HUES6 (cell line): ENCODE data around the gene GCNT4.
A peak's percentile ranks its signal among the peaks of the same experiment; 100 is the strongest.

Experiments
- H3K27ac ChIP-seq: 2 replicates; pipeline ENCODE4 v1.7.0; 2013; ENCODE audit warnings: low read depth, mild to moderate bottlenecking, low read length, inconsistent platforms
- H3K27me3 ChIP-seq: 2 replicates; pipeline ENCODE4 v1.6.1; 2013; ENCODE audit warnings: low read length; ENCODE audit not compliant: control insufficient read depth, insufficient read depth
- H3K36me3 ChIP-seq: 2 replicates; pipeline ENCODE4 v1.6.1; 2013; ENCODE audit warnings: low read length; ENCODE audit not compliant: control insufficient read depth, insufficient read depth
- H3K4me1 ChIP-seq: 2 replicates; pipeline ENCODE4 v1.6.1; 2013; ENCODE audit warnings: low read length; ENCODE audit not compliant: control insufficient read depth, insufficient read depth
- H3K4me3 ChIP-seq: 2 replicates; pipeline ENCODE4 v1.5.1; 2013; ENCODE audit warnings: low read depth, low read length
- H3K9ac ChIP-seq: one replicate; pipeline ENCODE4 v1.6.1; 2013; ENCODE audit warnings: mild to moderate bottlenecking, low read length
- H3K9me3 ChIP-seq: 2 replicates; pipeline ENCODE4 v1.6.1; 2013; ENCODE audit warnings: low read depth, low read length; ENCODE audit not compliant: control insufficient read depth, insufficient read depth

GCNT4 gene

GRCh38 chr5:75050415-75050814 lies 1.9 kb downstream of the GCNT4 start:
- Histone ChIP-seq H3K4me1 (peaks cover 36% of the 10 kb centered on the region), H3K9ac (no peak overlapping the region), H3K27me3 (peaks cover 45% of the 10 kb centered on the region), H3K36me3 (peaks cover 13% of the 10 kb centered on the region), H3K4me3 (0 out of 2 replicates have a peak overlapping the region, but pooled peaks have one; percentile 1), H3K27ac (no peak overlapping the region), H3K9me3 (no peaks in the 10 kb centered on the region)

GRCh38 chr5:75049456-75050351 lies 2.7 kb downstream of the GCNT4 start:
- H3K9ac ChIP-seq: no peak overlapping the region

GRCh38 chr5:75048457-75048953 lies 3.9 kb downstream of the GCNT4 start:
- H3K9ac ChIP-seq: no peak overlapping the region
- no peaks in the 10 kb centered on the region for H3K9me3 ChIP-seq
- no peak overlapping the region for H3K4me3 ChIP-seq
- peaks cover 24% of the 10 kb centered on the region for H3K4me1 ChIP-seq
- no peak overlapping the region for H3K27ac ChIP-seq
- H3K36me3 ChIP-seq: peaks cover 22% of the 10 kb centered on the region
- H3K27me3 ChIP-seq: peaks cover 30% of the 10 kb centered on the region

More at GRCh38 chr5:75049456-75050351, 2.7 kb downstream of the GCNT4 start:
- Histone ChIP-seq H3K27ac (no peak overlapping the region), H3K9me3 (no peaks in the 10 kb centered on the region), H3K4me1 (peaks cover 29% of the 10 kb centered on the region), H3K36me3 (peaks cover 17% of the 10 kb centered on the region), H3K27me3 (peaks cover 42% of the 10 kb centered on the region), H3K4me3 (0 out of 2 replicates have a peak overlapping the region, but pooled peaks have one; percentile 1)

- Histone ChIP-seq H3K9ac (no peak overlapping the region), H3K4me1 (peaks cover 24% of the 10 kb centered on the region), H3K4me3 (no peak overlapping the region), H3K36me3 (peaks cover 22% of the 10 kb centered on the region), H3K27me3 (peaks cover 19% of the 10 kb centered on the region), H3K27ac (no peak overlapping the region), H3K9me3 (no peaks in the 10 kb centered on the region)
These were observed 5.0 kb downstream of the GCNT4 start for GRCh38 chr5:75047356-75047755.

- H3K9ac ChIP-seq: no peak overlapping the region
- H3K9me3 ChIP-seq: no peaks in the 10 kb centered on the region
- H3K27me3 ChIP-seq: peaks cover 11% of the 10 kb centered on the region
- no peak overlapping the region for H3K27ac ChIP-seq
- H3K4me1 ChIP-seq: peaks cover 20% of the 10 kb centered on the region
- H3K4me3 ChIP-seq: no peak overlapping the region
- peaks cover 22% of the 10 kb centered on the region for H3K36me3 ChIP-seq
These were observed 5.8 kb downstream of the GCNT4 start for GRCh38 chr5:75046366-75047142.

- Histone ChIP-seq H3K27ac (no peak overlapping the region), H3K4me3 (no peak overlapping the region), H3K9ac (no peak overlapping the region), H3K36me3 (peaks cover 22% of the 10 kb centered on the region), H3K27me3 (no peaks in the 10 kb centered on the region), H3K4me1 (peaks cover 6% of the 10 kb centered on the region), H3K9me3 (no peaks in the 10 kb centered on the region)
These were observed 7.3 kb downstream of the GCNT4 start for GRCh38 chr5:75045071-75045470.

GRCh38 chr5:75044406-75044805 lies 8.0 kb downstream of the GCNT4 start:
- Histone ChIP-seq H3K4me3 (no peak overlapping the region), H3K9ac (no peak overlapping the region), H3K9me3 (no peaks in the 10 kb centered on the region), H3K27me3 (no peaks in the 10 kb centered on the region), H3K27ac (no peak overlapping the region), H3K36me3 (peaks cover 22% of the 10 kb centered on the region), H3K4me1 (peaks cover under 1% of the 10 kb centered on the region; the same call in 1 of the 2 replicates)

- Histone ChIP-seq H3K9ac (no peak overlapping the region), H3K4me3 (no peak overlapping the region), H3K4me1 (no peaks in the 10 kb centered on the region), H3K36me3 (peaks cover 22% of the 10 kb centered on the region), H3K9me3 (no peaks in the 10 kb centered on the region), H3K27ac (no peak overlapping the region), H3K27me3 (no peaks in the 10 kb centered on the region)
These were observed 8.6 kb downstream of the GCNT4 start for GRCh38 chr5:75043633-75044264.

- H3K27me3 ChIP-seq: no peaks in the 10 kb centered on the region
- no peak overlapping the region for H3K9ac ChIP-seq
- H3K4me1 ChIP-seq: no peaks in the 10 kb centered on the region
- H3K9me3 ChIP-seq: no peaks in the 10 kb centered on the region
- H3K4me3 ChIP-seq: no peak overlapping the region
- no peak overlapping the region for H3K27ac ChIP-seq
- H3K36me3 ChIP-seq: peaks cover 22% of the 10 kb centered on the region
These were observed 9.8 kb downstream of the GCNT4 start for GRCh38 chr5:75042522-75042921.

- peaks cover 15% of the 10 kb centered on the region for H3K36me3 ChIP-seq
- no peaks in the 10 kb centered on the region for H3K27me3 ChIP-seq
- H3K27ac ChIP-seq: no peak overlapping the region
- H3K9ac ChIP-seq: no peak overlapping the region
- no peaks in the 10 kb centered on the region for H3K9me3 ChIP-seq
- H3K4me1 ChIP-seq: no peaks in the 10 kb centered on the region
- H3K4me3 ChIP-seq: no peak overlapping the region
These were observed 11.4 kb downstream of the GCNT4 start for GRCh38 chr5:75040973-75041372.
